GM18909 (cell line): ENCODE measurements around the gene COG3.
"Not testable (repeated sequence)": the region's sequence is repeated elsewhere in the genome, so short reads cannot be mapped to it uniquely, and the experiment has no call there.

ENCODE experiments used
- ATAC-seq: cut with Tn5 transposase; IDR thresholded peaks from one replicate; pipeline ENCODE4 v1.9.1; 2021; ENCODE audit warnings: mild to moderate bottlenecking; ENCODE audit not compliant: unreplicated experiment, poor library complexity

COG3 gene, protein sequence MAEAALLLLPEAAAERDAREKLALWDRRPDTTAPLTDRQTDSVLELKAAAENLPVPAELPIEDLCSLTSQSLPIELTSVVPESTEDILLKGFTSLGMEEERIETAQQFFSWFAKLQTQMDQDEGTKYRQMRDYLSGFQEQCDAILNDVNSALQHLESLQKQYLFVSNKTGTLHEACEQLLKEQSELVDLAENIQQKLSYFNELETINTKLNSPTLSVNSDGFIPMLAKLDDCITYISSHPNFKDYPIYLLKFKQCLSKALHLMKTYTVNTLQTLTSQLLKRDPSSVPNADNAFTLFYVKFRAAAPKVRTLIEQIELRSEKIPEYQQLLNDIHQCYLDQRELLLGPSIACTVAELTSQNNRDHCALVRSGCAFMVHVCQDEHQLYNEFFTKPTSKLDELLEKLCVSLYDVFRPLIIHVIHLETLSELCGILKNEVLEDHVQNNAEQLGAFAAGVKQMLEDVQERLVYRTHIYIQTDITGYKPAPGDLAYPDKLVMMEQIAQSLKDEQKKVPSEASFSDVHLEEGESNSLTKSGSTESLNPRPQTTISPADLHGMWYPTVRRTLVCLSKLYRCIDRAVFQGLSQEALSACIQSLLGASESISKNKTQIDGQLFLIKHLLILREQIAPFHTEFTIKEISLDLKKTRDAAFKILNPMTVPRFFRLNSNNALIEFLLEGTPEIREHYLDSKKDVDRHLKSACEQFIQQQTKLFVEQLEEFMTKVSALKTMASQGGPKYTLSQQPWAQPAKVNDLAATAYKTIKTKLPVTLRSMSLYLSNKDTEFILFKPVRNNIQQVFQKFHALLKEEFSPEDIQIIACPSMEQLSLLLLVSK

DNA sequence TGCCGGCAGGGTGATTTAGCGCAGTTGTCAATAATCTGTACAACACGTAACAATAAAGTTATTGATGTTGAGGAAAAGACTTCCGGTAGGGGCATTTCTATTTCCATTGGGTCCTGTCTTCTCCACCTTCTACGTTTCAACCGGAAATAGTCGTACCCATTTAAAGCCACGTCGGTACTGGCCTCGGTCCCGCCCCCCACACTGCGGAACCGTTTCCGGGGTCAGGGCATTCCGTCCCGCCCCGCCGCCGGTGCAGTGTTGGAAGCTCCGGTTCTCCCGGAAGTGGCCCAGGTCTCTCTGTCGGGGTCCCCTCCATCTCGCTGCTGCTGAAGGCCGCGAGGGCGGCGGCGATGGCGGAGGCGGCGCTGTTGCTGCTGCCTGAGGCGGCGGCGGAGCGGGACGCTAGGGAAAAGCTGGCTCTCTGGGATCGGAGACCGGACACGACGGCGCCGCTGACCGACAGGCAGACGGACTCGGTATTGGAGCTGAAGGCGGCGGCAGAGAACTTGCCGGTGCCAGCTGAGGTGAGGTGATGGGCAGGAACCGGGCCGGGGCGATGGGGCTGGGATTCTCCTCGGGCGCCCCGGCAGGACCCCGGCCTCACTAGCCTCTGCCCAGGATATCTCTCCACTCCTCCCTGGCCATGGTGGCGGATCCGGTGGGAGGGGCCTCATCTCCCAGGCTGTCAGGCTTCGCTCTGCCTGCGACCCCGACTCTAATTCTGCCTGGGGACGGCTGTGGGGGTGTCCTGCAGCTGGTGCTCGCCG, at the start of gene COG3:
TSS of gene COG3 (plus strand) at position 253 of the 767 bp plus-strand sequence. CDS start at position 351, 98 bp downstream.
- ATAC-seq = peak; percentile 97

DNA sequence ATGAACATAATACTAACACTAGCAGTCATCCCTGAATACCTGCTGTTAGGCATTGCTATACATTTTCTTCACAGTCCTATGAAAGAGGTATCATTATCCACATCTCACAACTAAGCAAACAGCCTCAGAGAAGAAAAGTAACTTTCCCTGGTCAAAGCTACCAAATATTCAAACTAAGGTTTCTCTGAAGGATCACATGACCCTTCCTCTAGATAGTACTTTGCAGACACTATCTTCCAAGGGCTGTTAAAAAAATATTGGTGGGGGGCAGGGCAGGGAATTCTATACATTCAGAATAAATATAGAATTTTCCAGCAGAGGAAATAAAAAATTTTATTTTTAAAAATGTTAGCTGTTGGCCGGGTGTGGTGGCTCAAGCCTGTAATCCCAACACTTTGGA, 49.6 kb upstream of the COG3 start:
- no peak for ATAC-seq

- no peak for ATAC-seq
Observed at GRCh38 chr13:45416516-45417128, 48.1 kb upstream of the COG3 start.

- ATAC-seq = peak; percentile 94
Observed at GRCh38 chr13:45417790-45418534, 46.8 kb upstream of the COG3 start, which contains the start of gene SLC25A30. TSS of gene SLC25A30 (minus strand) at chr13:45418373. CDS start at chr13:45411425, 6,948 bp downstream.

GRCh38 chr13:45419389-45419788, 45.4 kb upstream of the COG3 start:
- ATAC-seq = not testable (repeated sequence)

DNA sequence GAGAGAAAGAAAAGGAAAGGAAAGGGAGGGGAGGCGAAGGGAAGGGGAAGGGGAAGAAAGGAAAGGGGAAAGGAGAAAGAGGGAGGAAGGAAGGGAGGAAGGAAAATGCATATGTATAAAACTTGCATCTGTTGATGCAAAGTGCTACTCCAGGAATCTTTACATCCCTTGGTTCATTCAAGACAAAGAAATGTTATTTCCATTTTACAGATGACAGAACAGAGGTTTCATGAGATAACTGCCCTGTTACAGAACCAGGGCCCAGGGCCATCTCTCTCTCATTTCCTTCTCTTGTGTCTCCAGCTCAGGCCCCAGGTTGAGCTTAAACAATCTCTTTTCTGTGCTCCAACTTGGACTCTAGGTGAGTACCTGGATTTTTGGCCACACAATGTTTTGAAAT, 44.8 kb upstream of the COG3 start:
- ATAC-seq = no peak

- no peak for ATAC-seq
Observed at GRCh38 chr13:45422731-45423292, 41.9 kb upstream of the COG3 start.

DNA sequence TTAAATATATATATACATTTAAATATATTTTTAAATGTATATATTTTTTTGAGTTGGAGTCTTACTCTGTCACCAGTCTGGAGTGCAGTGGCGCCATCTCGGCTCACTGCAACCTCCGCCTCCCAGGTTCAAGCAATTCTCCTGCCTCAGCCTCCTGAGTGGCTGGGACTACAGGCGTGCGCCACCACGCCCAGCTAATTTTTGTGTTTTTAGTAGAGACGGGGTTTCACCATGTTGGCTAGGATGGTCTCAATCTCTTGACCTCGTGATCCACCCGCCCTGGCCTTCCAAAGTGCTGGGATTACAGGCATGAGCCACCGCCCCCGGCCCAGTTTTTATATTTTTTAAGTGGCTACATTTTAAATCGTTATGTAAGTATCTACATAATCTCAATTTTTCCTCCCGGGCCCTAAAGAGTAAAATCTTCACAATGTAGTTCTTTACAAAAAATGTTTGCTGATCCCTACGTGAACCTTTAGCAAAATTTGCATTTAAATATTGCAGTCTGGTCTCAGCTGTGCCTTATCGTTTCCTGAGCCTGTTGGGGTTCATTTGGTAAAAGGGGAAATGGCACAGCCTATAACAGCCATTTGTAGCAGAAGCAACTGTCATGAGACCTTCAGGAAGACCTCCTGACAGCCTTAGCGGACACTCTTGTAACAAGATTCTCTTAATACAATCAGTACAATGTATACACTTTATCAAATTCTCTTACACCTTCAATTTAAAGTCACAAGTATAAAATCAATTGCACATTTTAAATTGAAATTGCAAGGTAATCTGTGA, 38.5 kb upstream of the COG3 start:
- not testable (repeated sequence) for ATAC-seq

GRCh38 chr13:45432737-45433380, 31.9 kb upstream of the COG3 start:
- ATAC-seq = no peak

- ATAC-seq = no peak
Observed at GRCh38 chr13:45433381-45433790, 31.4 kb upstream of the COG3 start.

DNA sequence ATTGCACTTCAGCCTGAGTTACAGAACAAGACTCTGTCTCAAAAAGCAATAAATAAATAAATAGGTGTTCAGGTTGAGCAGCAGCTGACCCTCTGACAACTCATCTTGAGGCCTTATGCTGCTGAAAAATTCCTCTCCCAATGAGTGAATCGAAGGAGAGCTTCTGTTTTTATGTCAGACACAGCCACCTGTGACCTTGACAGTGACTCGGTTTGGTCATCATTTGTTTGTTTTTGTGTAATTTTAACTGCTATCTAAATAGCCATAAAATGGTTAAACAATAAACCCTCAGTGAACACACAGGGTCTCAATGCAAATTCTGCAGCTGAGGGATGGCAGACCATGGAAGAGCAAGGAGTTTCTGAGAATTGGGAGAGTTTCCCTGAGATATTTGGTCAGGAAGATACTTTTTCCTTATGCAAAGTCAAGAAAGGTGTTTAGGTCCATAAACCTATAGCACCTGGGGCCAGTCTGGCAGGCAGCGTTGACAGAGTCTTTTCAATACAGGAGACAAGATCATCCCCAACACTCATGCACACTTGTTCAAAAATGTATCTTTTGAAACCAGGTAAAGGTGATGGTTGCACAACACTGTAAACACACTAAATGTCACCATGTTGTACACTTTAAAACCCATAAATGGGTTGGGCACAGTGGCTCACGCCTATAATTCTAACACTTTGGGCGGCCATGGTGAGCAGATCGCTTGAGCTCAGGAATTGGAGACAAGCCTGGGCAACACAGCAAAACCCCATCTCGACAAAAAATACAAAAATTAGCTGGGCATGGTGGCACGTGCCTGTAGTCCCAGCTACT, 30.0 kb upstream of the COG3 start:
- no peak for ATAC-seq

GRCh38 chr13:45436332-45436731, 28.4 kb upstream of the COG3 start:
- ATAC-seq = no peak

GRCh38 chr13:45436953-45437352, 27.8 kb upstream of the COG3 start:
- no peak for ATAC-seq

- ATAC-seq = no peak
Observed at GRCh38 chr13:45437947-45438346, 26.8 kb upstream of the COG3 start.

- no peak for ATAC-seq
Observed at GRCh38 chr13:45439008-45439407, 25.7 kb upstream of the COG3 start.

DNA sequence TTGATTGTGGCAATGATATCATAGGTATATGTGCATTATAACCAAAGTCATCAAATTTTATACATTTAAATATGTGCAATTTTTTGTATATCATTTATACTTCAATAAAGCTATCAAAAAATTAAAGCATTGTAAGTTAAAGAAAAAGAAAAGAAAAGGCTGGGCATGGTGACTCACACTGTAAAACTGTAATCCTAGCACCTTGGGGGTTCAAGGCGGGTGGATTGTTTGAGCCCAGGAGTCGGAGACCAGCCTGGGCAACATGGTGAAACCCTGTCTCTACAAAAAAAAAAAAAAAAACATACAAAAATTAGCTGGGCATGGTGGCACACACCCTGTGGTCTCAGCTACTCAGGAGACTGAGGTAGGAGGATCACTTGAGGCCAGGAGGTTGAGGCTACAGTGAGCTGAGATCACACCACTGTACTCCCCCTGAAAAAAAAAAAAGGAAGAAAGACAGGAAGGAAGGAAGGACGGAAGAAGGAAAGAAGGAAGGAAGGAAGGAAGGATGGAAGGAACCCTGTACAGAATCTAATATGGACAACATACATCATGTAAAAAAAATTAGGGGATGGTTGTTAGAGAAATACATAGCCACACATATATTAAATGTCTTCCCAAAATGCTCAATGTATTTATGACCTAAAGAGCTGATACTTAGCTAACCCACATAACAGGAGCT, 24.8 kb upstream of the COG3 start:
- ATAC-seq = no peak
